Esophagus muscularis mucosa (tissue), 4 donors: ENCODE data around the gene GLI3.

Source experiments
- EP300 ChIP-seq: sonication (generic); formaldehyde crosslinking; IDR thresholded peaks from one replicate; pipeline ENCODE4 v1.6.1; 2017; ENCODE audit warnings: antibody characterized with exemption
- POLR2A ChIP-seq: fragments of 450-650 bp; IDR thresholded peaks from one replicate; pipeline ENCODE4 v1.6.1; 2017; ENCODE audit warnings: antibody characterized with exemption, moderate library complexity, mild to moderate bottlenecking, low read depth
- POLR2AphosphoS5 ChIP-seq, 2 donors: sonication (generic); formaldehyde crosslinking; IDR thresholded peaks; one replicate each; pipeline ENCODE4 v1.6.1; 2017; ENCODE audit warnings: antibody characterized with exemption in 2 of 2
- TF ChIP-seq, protein P1 (sequence below), 3 experiments: fragments of 200-600 bp in 2 of 3; fragments of 450-650 bp in 1 of 3; sonication (generic) in 2 of 3; IDR thresholded peaks; one replicate each; pipeline ENCODE4 v1.5.1; 2017 to 2019; ENCODE audit warnings: antibody characterized with exemption in 3 of 3, mild to moderate bottlenecking in 2 of 3, moderate library complexity in 1 of 3

DNA sequence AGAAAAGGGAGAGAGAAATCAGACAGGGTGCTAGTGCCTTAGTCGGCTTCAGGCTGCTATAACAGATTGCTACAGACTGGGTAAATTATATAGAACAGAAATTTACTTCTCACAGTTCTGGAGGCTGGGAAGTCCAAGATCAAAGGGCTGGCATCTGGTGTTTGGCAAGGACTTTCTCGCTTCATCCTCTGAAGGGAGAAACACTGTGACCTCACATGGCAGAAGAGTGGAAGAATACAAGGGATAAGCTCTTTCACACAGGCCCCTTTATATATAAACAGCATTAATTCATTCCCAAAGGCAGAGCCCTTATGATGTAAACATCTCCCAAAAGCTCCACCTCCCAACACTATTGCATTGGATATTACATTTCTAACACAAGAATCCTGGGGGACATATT, 298.6 kb downstream of the GLI3 start:
- TF ChIP-seq POLR2A (no peak), EP300 (no peak), POLR2AphosphoS5 (IDR thresholded peaks at IDR 0.05) (no peak)
- TF ChIP-seq, protein P1, sequence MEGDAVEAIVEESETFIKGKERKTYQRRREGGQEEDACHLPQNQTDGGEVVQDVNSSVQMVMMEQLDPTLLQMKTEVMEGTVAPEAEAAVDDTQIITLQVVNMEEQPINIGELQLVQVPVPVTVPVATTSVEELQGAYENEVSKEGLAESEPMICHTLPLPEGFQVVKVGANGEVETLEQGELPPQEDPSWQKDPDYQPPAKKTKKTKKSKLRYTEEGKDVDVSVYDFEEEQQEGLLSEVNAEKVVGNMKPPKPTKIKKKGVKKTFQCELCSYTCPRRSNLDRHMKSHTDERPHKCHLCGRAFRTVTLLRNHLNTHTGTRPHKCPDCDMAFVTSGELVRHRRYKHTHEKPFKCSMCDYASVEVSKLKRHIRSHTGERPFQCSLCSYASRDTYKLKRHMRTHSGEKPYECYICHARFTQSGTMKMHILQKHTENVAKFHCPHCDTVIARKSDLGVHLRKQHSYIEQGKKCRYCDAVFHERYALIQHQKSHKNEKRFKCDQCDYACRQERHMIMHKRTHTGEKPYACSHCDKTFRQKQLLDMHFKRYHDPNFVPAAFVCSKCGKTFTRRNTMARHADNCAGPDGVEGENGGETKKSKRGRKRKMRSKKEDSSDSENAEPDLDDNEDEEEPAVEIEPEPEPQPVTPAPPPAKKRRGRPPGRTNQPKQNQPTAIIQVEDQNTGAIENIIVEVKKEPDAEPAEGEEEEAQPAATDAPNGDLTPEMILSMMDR (IDR thresholded peaks at IDR 0.05) = no peak
